ENCODE data around the gene LAMA4. TPM values are rescaled to one million over a fixed set of nuclear protein-coding genes. Genes with fewer than 3 reads are reported as not detected.

The LAMA4 gene
- total RNA-seq, 2 experiments from 2014 or later: 0.09 TPM; not detected in 1

DNA sequence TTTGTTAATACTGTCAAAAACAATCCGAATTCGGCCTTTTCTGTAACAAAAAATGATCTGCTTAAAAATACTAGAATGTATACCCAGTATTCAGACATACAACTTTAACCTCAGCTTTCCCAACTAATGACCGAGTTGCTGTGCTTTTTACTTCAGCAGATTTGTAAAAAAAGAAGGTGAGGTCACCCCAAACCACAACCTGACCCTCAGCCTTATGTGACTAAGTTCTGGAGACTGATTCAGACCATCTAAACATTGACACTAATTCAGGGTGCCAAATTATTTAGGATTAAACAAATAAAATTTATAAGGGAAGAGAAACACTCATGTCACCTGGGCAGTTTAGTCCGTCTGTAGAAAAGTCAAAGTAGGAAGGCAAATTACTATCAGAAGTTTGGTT, 192.8 kb downstream of the LAMA4 start:
- no peak overlapping the region for H3K4me3 Mint-ChIP-seq
- H3K27ac Mint-ChIP-seq: no peak overlapping the region
- no peak for DNase-seq
- intact Hi-C loops (cut with DNase I, micrococcal nuclease): no loop called here
- CTCF ChIA-PET: interaction anchor here (0.6 to 1.7 kb wide), 8 partner anchors 10 to 713 kb away, joined by 3 to 5 read pairs (median 4); no protein-coding TSS in a partner anchor
- H3K9me3 Mint-ChIP-seq (ENCODE audit: low read depth): no peaks in the 10 kb centered on the region
- POLR2A ChIA-PET: no interaction called here
- H3K27me3 Mint-ChIP-seq: no peaks in the 10 kb centered on the region
- ATAC-seq: no peak
- no peaks in the 10 kb centered on the region for H3K36me3 Mint-ChIP-seq (ENCODE audit: low read depth)
- H3K4me1 Mint-ChIP-seq: no peaks in the 10 kb centered on the region

Other genes with a start within 250 kb of the LAMA4 start
- gene CCN6, start 200.5 kb downstream of the LAMA4 start, total RNA-seq: under 1 TPM; 0.26 to 0.32 TPM
- 10 to 100 TPM; 41.8 to 44.4 TPM for gene TUBE1, start 167.1 kb downstream of the LAMA4 start, total RNA-seq
- gene FAM229B, start 167.0 kb downstream of the LAMA4 start, total RNA-seq: 1 to 10 TPM; 6.4 to 7.3 TPM
- not detected for gene RFPL4B, start 92.8 kb upstream of the LAMA4 start, total RNA-seq